HG02678 (cell line): ENCODE measurements around the gene PRPF19.

Experiments used
- ATAC-seq: cut with Tn5 transposase; IDR thresholded peaks from one replicate; pipeline ENCODE4 v1.9.1; 2021; ENCODE audit warnings: mild to moderate bottlenecking, moderate library complexity; ENCODE audit not compliant: unreplicated experiment

Gene PRPF19

GRCh38 chr11:60875366-60876167 is 30.8 kb downstream of the PRPF19 start:
- no peak for ATAC-seq

- no peak for ATAC-seq
These were observed 31.7 kb downstream of the PRPF19 start for GRCh38 chr11:60874421-60875365.

- no peak for ATAC-seq
These were observed 32.9 kb downstream of the PRPF19 start for GRCh38 chr11:60873533-60873932.

- ATAC-seq: no peak
These were observed 33.3 kb downstream of the PRPF19 start for GRCh38 chr11:60872961-60873524.

GRCh38 chr11:60872124-60872960 is 34.0 kb downstream of the PRPF19 start:
- no peak for ATAC-seq

GRCh38 chr11:60871378-60872061 is 34.9 kb downstream of the PRPF19 start:
- ATAC-seq: no peak

GRCh38 chr11:60870733-60871377 is 35.5 kb downstream of the PRPF19 start:
- ATAC-seq: no peak

GRCh38 chr11:60870276-60870675 is 36.1 kb downstream of the PRPF19 start:
- no peak for ATAC-seq

- no peak for ATAC-seq
These were observed 36.9 kb downstream of the PRPF19 start for GRCh38 chr11:60869451-60869825.

GRCh38 chr11:60868682-60869450 is 37.5 kb downstream of the PRPF19 start:
- no peak for ATAC-seq

- ATAC-seq: no peak
These were observed 38.3 kb downstream of the PRPF19 start for GRCh38 chr11:60867871-60868681.

- ATAC-seq: no peak
These were observed 39.2 kb downstream of the PRPF19 start, which contains the start of gene ZP1 for GRCh38 chr11:60866911-60867870. Gene ZP1, plus strand, starts transcription at chr11:60867542. Its CDS starts 20 bp downstream, at chr11:60867562.

- no peak for ATAC-seq
These were observed 41.4 kb downstream of the PRPF19 start for GRCh38 chr11:60864856-60865513.

- no peak for ATAC-seq
These were observed 42.5 kb downstream of the PRPF19 start for GRCh38 chr11:60863550-60864521.

GRCh38 chr11:60862171-60862570 is 44.2 kb downstream of the PRPF19 start:
- ATAC-seq: no peak
